H9 (cell line): Measurements from ENCODE around the gene ARL5A. TPM values are rescaled to one million over a fixed set of nuclear protein-coding genes. Genes with fewer than 3 reads are reported as not detected.

ENCODE experiments used
- DNase-seq: peaks from one replicate; pipeline ENCODE4 v3.0.0-alpha.2; 2017
- H2AFZ ChIP-seq: one replicate; pipeline ENCODE4 v1.6.1; 2013; ENCODE audit warnings: mild to moderate bottlenecking, low read length, control low read depth, moderate library complexity
- H2AK5ac ChIP-seq: 2 replicates; pipeline ENCODE4 v1.6.1; 2013; ENCODE audit warnings: low read length, control low read depth, mixed read lengths; ENCODE audit not compliant: insufficient read length
- H2BK120ac ChIP-seq: one replicate; pipeline ENCODE4 v1.6.1; 2013; ENCODE audit warnings: low read depth, mild to moderate bottlenecking, low read length, control low read depth, inconsistent platforms; ENCODE audit not compliant: poor library complexity, severe bottlenecking
- H2BK12ac ChIP-seq: 2 replicates; pipeline ENCODE4 v1.6.1; 2013; ENCODE audit warnings: low read length, control low read depth, mixed read lengths, low read depth; ENCODE audit not compliant: insufficient read length
- H2BK15ac ChIP-seq: 2 replicates; pipeline ENCODE4 v1.6.1; 2013; ENCODE audit warnings: low read depth, low read length, control low read depth
- H2BK20ac ChIP-seq: one replicate; pipeline ENCODE4 v1.6.1; 2013; ENCODE audit warnings: low read depth, mild to moderate bottlenecking, low read length, control low read depth, inconsistent platforms; ENCODE audit not compliant: poor library complexity, severe bottlenecking
- H2BK5ac ChIP-seq: 2 replicates; pipeline ENCODE4 v1.6.1; 2013; ENCODE audit warnings: low read length, control low read depth, mixed read lengths; ENCODE audit not compliant: insufficient read length
- H3K14ac ChIP-seq: 2 replicates; pipeline ENCODE4 v1.6.1; 2013; ENCODE audit warnings: low read length, control low read depth; ENCODE audit not compliant: insufficient read depth
- H3K18ac ChIP-seq: 2 replicates; pipeline ENCODE4 v1.6.1; 2013; ENCODE audit warnings: low read depth, mild to moderate bottlenecking, mixed read lengths, low read length, control low read depth; ENCODE audit not compliant: insufficient read length
- H3K23ac ChIP-seq: 2 replicates; pipeline ENCODE4 v1.6.1; 2013; ENCODE audit warnings: low read length, control low read depth, mixed read lengths, low read depth; ENCODE audit not compliant: insufficient read length
- H3K23me2 ChIP-seq: 2 replicates; pipeline ENCODE4 v1.6.1; 2013; ENCODE audit warnings: low read depth, mild to moderate bottlenecking, mixed read lengths, low read length, control low read depth; ENCODE audit not compliant: insufficient read length, poor library complexity, severe bottlenecking
- H3K27ac ChIP-seq: 2 replicates; pipeline ENCODE4 v1.5.1; 2013; ENCODE audit warnings: low read length, control low read depth, mixed read lengths, low read depth; ENCODE audit not compliant: insufficient read length
- H3K27me3 ChIP-seq: 2 replicates; pipeline ENCODE4 v1.6.1; 2013; ENCODE audit warnings: low read length, control low read depth, inconsistent platforms; ENCODE audit not compliant: insufficient read depth
- H3K4ac ChIP-seq: 2 replicates; pipeline ENCODE4 v1.6.1; 2013; ENCODE audit warnings: low read depth, mild to moderate bottlenecking, control low read depth, inconsistent platforms, low read length, moderate library complexity
- H3K4me1 ChIP-seq: 2 replicates; pipeline ENCODE4 v1.6.1; 2013; ENCODE audit warnings: low read length, control low read depth, inconsistent platforms; ENCODE audit not compliant: insufficient read depth
- H3K4me2 ChIP-seq: 2 replicates; pipeline ENCODE4 v1.6.1; 2013; ENCODE audit warnings: low read length, control low read depth, mixed read lengths; ENCODE audit not compliant: insufficient read length, insufficient read depth
- H3K56ac ChIP-seq: 2 replicates; pipeline ENCODE4 v1.6.1; 2013; ENCODE audit warnings: low read depth, mild to moderate bottlenecking, mixed read lengths, low read length, control low read depth; ENCODE audit not compliant: insufficient read length
- H3K79me1 ChIP-seq: 2 replicates; pipeline ENCODE4 v1.6.1; 2013; ENCODE audit warnings: low read depth, mild to moderate bottlenecking, moderate library complexity, low read length, control low read depth, inconsistent platforms; ENCODE audit not compliant: insufficient read depth, poor library complexity, severe bottlenecking
- H3K79me2 ChIP-seq: 2 replicates; pipeline ENCODE4 v1.6.1; 2013; ENCODE audit warnings: low read length, control low read depth, inconsistent platforms; ENCODE audit not compliant: insufficient read depth
- H3K9ac ChIP-seq: 2 replicates; pipeline ENCODE4 v1.6.1; 2013; ENCODE audit warnings: low read length, control low read depth, mixed read lengths; ENCODE audit not compliant: insufficient read length; ENCODE audit errors: extremely low read depth
- H3K9me3 ChIP-seq: one replicate; pipeline ENCODE4 v1.6.1; 2013; ENCODE audit warnings: low read depth, low read length, inconsistent platforms; ENCODE audit not compliant: control insufficient read depth
- H3T11ph ChIP-seq: one replicate; pipeline ENCODE4 v1.6.1; 2013; ENCODE audit warnings: mild to moderate bottlenecking, low read length, control low read depth, inconsistent platforms
- H4K20me1 ChIP-seq: one replicate; pipeline ENCODE4 v1.6.1; 2013; ENCODE audit not compliant: control insufficient read depth, insufficient read length, insufficient read depth
- H4K5ac ChIP-seq: 2 replicates; pipeline ENCODE4 v1.6.1; 2013; ENCODE audit warnings: low read depth, mild to moderate bottlenecking, mixed read lengths, low read length, control low read depth; ENCODE audit not compliant: insufficient read length
- H4K8ac ChIP-seq: replicated peaks from 2 replicates; pipeline ENCODE4 v1.6.1; 2013; ENCODE audit warnings: low read length, control low read depth, mixed read lengths, low read depth; ENCODE audit not compliant: insufficient read length
- H4K91ac ChIP-seq: 2 replicates; pipeline ENCODE4 v1.6.1; 2013; ENCODE audit warnings: low read depth, mild to moderate bottlenecking, moderate library complexity, mixed read lengths, low read length, control low read depth; ENCODE audit not compliant: insufficient read length
- H3K27ac Mint-ChIP-seq, 3 experiments: 2 replicates in 2 of 3; 3 replicates in 1 of 3; pipeline ENCODE4 v1.8.0; 2020 to 2021; ENCODE audit warnings: mixed read lengths in 3 of 3, mild to moderate bottlenecking in 1 of 3, moderate library complexity in 1 of 3
- H3K27me3 Mint-ChIP-seq: 2 replicates; pipeline ENCODE4 v1.8.0; 2021; ENCODE audit warnings: low read depth, mild to moderate bottlenecking, moderate library complexity, mixed read lengths
- H3K36me3 Mint-ChIP-seq, 3 experiments: 2 replicates in 2 of 3; 3 replicates in 1 of 3; pipeline ENCODE4 v1.8.0; 2020 to 2021; ENCODE audit warnings: low read depth in 3 of 3, mixed read lengths in 3 of 3; ENCODE audit not compliant: insufficient read depth in 1 of 3
- H3K4me1 Mint-ChIP-seq, 2 experiments: 2 replicates each; pipeline ENCODE4 v1.8.0; 2020; ENCODE audit warnings: mixed read lengths in 2 of 2
- H3K4me3 Mint-ChIP-seq, 2 experiments: 2 replicates in 1 of 2; 3 replicates in 1 of 2; pipeline ENCODE4 v1.8.0; 2020 to 2021; ENCODE audit warnings: mild to moderate bottlenecking in 2 of 2, mixed read lengths in 2 of 2, moderate library complexity in 1 of 2
- H3K9me3 Mint-ChIP-seq, 2 experiments: 2 replicates in 1 of 2; 3 replicates in 1 of 2; pipeline ENCODE4 v1.8.0; 2020; ENCODE audit warnings: mild to moderate bottlenecking in 2 of 2, mixed read lengths in 2 of 2, moderate library complexity in 1 of 2
- WGBS: extraction: QIAGEN DNeasy Blood & Tissue Kit; methylation state at CpG from one replicate; pipeline ENCODE4 v1.1.7; 2013; ENCODE audit warnings: missing lambda C conversion rate, low lambda C conversion rate, mixed read lengths; ENCODE audit not compliant: insufficient read length; ENCODE audit errors: extremely low coverage; 5-methylcytosine and 5-hydroxymethylcytosine counted together
- total RNA-seq: library from RNA; stranded (reverse); gene quantifications from 2 replicates; pipeline ENCODE4 v1.2.1, GENCODE V29; 2021
- TF ChIP-seq, protein P1 (sequence below): fragments of 200-600 bp; sonication (generic); conservative IDR thresholded peaks from 3 replicates; pipeline ENCODE4 v1.8.0; 2021; ENCODE audit warnings: antibody characterized with exemption, mild to moderate bottlenecking

Gene ARL5A
- total RNA-seq, 1 experiment from 2014 or later: 66.7 TPM

- no peak overlapping the region for H2BK5ac ChIP-seq
- Mint-ChIP-seq H3K4me1 (peaks cover 59 to 63% of the 10 kb centered on the region in 2 experiments), H3K36me3 (no peaks in the 10 kb centered on the region), H3K27me3 (no peaks in the 10 kb centered on the region), H3K9me3 (no peaks in the 10 kb centered on the region), H3K27ac (peak overlapping the region in 1 of 3 experiments; percentile 40; a peak in 1 of 7 replicates), H3K4me3 (peak overlapping the region; percentile 93 to 98)
- H3K9ac ChIP-seq: peak overlapping the region; percentile 42
- no peak overlapping the region for H2AFZ ChIP-seq
- no peak overlapping the region for H3T11ph ChIP-seq
- no CpG with 5 or more reads among the region's 6 CpGs for WGBS
- H2BK15ac ChIP-seq: no peak overlapping the region
- TF ChIP-seq, protein P1, sequence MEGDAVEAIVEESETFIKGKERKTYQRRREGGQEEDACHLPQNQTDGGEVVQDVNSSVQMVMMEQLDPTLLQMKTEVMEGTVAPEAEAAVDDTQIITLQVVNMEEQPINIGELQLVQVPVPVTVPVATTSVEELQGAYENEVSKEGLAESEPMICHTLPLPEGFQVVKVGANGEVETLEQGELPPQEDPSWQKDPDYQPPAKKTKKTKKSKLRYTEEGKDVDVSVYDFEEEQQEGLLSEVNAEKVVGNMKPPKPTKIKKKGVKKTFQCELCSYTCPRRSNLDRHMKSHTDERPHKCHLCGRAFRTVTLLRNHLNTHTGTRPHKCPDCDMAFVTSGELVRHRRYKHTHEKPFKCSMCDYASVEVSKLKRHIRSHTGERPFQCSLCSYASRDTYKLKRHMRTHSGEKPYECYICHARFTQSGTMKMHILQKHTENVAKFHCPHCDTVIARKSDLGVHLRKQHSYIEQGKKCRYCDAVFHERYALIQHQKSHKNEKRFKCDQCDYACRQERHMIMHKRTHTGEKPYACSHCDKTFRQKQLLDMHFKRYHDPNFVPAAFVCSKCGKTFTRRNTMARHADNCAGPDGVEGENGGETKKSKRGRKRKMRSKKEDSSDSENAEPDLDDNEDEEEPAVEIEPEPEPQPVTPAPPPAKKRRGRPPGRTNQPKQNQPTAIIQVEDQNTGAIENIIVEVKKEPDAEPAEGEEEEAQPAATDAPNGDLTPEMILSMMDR: no peak
- H3K4me2 ChIP-seq: peak overlapping the region; percentile 76
- peaks cover 8% of the 10 kb centered on the region; the same call in 1 of the 2 replicates for H3K4me1 ChIP-seq
- no peak overlapping the region for H2BK20ac ChIP-seq
- H4K91ac ChIP-seq: no peak overlapping the region
- no peak overlapping the region for H3K23ac ChIP-seq
- DNase-seq: no peak
- H3K18ac ChIP-seq: no peak overlapping the region
- no peak overlapping the region for H2BK120ac ChIP-seq
- no peaks in the 10 kb centered on the region for H4K20me1 ChIP-seq
- H4K5ac ChIP-seq: no peak overlapping the region
- peaks cover 35% of the 10 kb centered on the region for H3K79me2 ChIP-seq
- no peak overlapping the region for H4K8ac ChIP-seq
- H3K27ac ChIP-seq: no peak overlapping the region
- no peaks in the 10 kb centered on the region for H3K23me2 ChIP-seq
- H3K4ac ChIP-seq: no peak overlapping the region
- H3K79me1 ChIP-seq: no peaks in the 10 kb centered on the region
- no peak overlapping the region for H2AK5ac ChIP-seq
- H3K9me3 ChIP-seq: no peaks in the 10 kb centered on the region
- H3K56ac ChIP-seq: no peak overlapping the region
- H3K14ac ChIP-seq: no peak overlapping the region
- no peaks in the 10 kb centered on the region for H3K27me3 ChIP-seq
- no peak overlapping the region for H2BK12ac ChIP-seq
Observed at GRCh38 chr2:151826737-151827157, 1.5 kb downstream of the ARL5A start.
